HS-5 (cell line): Measurements from ENCODE around the gene MYOG.

ENCODE experiments used
- DNase-seq: peaks from one replicate; pipeline ENCODE4 v3.0.0-alpha.2; 2012; ENCODE audit warnings: low read depth

MYOG gene

DNA sequence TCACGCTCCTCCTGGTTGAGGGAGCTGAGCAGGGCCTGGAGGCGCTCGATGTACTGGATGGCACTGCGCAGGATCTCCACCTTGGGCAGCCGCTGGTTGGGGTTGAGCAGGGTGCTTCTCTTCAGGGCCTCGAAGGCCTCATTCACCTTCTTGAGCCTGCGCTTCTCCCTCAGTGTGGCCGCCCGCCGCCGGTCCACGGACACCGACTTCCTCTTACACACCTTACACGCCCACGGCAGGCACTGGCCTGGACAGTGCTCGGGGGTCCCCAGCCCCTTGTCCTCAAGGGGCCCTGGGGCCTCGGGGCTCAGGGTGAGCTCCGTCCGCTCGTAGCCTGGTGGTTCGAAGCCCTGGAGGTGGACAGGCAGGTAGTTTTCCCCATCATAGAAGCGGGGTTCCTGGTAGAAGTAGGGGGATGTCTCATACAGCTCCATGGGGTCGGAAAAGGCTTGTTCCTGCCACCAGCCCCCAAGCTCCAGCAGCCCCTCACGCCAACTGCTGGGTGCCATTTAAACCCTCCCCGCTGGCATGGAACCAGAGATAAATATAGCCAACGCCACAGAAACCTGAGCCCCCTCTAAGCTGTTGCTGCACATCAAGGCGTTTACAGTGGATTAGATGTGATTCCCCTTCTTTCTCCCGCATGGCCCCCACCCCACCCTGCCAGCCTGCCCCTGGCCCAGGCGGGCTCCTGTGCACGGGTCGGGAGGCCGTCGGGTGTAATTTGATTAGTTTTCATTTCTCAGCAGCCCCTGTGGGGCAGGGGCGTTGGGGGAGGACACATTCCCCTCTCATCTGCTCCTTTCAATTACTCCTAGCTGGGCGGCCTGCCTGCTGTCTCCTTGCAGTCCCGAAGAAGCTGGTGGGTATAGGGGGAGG is at the start of gene MYOG:
MYOG (minus strand) TSS at position 485 of the 879 bp plus-strand sequence; CDS start at position 434, 51 bp downstream.
- DNase-seq = no peak

DNA sequence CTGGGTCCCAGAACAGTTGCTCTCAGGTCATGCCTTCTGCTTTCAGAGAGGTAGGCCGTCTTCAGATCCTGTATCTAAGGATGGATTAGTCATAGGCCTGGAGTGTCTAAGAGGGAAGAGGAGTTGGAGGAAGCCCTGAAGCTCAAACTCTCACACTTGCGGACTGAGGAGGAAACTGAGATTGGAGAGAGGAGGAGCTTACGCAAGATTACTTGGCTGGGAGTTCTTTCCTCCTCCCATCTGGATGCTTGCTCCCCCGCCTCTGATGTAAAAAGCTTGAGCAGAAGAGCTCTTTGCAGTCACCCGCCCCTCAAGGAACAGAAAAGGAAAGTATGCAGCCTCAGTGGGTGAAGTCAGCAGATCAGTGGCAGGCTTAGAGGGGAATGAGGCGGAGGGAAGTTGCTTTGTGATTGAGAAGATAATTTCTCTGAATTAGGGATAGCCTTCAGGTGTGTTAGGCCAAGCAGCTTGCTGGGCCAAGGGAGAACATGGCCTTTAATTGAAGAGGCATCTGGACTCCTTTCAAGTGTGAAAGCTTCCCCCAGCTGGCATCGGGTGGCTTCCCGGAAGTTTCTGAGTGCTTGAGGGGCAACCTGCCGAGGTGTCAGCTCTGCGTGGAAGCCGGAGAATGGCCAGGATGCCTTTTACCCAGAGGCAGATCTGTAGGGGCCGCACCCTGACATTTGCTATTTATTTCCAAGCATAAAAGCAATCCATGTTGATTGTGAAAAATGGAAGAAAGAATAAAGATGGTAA is 48.3 kb upstream of the MYOG start:
- DNase-seq = no peak

DNA sequence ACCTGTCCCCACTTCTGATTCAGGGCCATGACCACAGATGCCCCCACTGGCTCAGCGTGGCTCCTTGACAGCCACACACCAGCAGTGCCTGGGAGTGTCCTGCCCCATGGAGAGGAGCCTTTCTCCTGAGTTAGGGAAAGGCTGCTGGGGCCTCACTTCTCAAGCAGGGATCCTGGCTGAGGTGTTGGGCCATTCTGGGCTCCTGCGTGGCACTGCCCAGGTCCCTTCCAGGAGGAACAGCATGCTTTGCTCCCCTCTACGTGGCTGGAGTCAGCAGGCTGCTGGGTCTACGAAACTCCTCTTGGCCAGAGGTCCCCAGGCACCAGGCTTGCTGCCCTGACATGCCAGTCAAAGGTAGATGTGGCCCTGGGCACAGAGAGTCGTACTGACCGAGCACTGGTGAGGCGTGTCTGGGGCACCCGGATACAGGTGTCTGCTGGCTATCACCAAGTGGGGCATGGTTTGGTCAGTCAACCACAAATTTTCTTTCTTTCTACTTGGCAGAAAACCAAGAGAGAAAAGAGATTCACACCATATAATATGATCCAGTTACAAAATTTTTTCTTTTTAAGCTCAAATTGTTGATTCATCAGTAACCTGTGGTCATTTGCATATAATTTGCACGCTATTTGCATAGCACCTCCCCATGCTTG is 45.9 kb upstream of the MYOG start:
- no peak for DNase-seq

DNA sequence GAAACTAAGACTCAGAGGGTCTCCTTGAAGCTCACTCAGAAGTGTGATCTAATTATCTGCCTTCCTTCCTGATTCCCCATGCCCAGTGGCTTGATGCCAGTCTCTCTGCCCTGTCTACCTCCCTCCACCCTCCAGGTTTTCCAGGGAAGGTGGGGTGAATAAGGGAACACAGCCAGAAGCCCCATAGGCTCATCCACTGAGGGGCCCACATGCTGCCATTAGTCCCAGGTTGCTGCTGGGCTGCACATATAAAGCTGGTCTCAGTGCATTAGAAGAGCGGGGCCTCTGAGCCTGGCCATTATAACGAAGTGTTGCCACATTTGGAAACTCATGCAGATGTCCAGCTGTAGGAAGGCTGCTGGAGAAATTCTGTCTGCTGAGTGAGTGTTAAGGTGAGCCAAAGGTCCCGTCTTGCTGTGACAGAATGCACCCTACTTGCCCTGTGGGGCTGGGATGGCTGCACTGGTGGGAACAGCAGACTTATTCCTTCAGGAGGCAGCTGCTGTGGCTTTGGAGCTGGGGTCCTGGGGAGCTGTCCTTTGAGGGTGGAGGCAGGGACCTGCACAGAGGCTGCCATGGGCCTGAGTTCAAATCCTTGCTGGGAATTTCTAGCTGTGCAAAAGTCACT is 44.7 kb upstream of the MYOG start:
- DNase-seq = no peak

DNA sequence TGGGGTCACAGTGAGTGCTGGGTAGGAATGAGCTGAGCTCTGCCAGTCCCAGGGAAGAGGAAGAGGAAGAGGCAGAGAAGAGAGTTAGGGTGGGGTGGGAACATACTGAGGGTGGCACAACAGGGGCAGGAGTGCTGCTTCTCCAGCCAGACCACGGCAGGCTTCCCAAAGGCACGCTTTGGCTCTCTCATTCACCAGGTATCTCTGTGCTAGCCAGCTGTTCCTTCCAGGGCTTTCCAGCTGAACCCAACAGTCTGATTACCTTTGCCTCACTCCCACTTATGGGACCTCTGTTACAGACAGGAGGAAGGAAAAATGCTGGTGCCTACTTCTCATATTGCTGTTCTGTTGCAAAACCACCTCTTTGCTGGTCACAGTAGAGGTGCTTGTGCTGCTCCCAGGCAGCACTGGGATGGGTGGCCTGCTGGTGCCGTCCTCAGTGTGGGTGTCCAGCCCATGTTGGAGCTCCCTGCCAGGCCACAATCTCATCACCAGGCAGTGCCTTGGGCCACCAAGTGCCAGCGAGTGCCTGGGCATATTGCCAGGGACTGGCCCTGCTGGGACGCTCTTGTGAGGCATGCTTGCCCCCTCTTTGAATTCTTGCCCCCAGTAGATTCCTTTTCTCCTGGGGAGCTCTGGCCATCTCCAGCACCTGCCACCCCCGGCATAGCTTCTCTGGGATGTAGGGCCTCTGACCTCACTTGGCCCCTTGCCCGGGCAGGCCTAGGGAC is 43.9 kb upstream of the MYOG start:
- DNase-seq = no peak

DNA sequence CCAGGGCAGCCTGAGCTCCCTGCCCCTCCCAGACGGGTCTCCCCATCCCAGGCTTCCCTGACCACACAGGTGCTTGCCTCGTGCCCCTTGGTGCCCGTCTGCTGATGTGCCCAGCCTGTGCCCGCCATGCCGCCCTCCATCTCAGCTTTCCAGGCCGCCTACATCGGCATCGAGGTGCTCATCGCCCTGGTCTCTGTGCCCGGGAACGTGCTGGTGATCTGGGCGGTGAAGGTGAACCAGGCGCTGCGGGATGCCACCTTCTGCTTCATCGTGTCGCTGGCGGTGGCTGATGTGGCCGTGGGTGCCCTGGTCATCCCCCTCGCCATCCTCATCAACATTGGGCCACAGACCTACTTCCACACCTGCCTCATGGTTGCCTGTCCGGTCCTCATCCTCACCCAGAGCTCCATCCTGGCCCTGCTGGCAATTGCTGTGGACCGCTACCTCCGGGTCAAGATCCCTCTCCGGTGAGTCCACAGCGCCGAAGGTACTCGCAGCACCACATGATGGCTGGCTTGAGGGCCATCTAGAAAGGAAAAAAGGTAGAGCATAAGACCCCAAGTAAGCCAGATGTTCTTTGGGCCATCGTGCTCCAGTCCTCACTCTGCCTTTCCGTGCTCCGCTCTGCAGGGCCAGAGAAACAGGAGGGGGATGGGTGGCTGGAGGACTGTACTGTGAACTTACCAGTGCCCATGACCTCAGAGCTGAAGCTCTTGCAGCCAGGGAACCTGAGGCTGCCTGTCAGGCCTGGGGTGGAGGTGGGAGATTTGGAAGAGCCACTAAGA is 43.1 kb upstream of the MYOG start:
- no peak for DNase-seq

DNA sequence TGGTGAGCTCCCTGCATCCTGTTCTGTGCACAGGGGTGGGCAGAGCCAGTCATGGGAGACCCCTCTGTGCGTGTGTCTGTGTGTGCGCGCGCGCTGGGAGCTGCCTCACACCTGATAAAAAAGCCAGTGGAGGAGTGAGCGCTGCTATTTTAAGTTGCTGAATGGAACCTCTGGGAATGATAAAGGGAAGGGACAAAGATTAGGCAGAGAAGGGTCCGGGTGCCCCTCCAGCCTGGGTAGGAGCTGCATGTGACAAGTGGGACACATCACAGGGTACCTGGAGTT is 42.6 kb upstream of the MYOG start:
- DNase-seq = no peak

DNA sequence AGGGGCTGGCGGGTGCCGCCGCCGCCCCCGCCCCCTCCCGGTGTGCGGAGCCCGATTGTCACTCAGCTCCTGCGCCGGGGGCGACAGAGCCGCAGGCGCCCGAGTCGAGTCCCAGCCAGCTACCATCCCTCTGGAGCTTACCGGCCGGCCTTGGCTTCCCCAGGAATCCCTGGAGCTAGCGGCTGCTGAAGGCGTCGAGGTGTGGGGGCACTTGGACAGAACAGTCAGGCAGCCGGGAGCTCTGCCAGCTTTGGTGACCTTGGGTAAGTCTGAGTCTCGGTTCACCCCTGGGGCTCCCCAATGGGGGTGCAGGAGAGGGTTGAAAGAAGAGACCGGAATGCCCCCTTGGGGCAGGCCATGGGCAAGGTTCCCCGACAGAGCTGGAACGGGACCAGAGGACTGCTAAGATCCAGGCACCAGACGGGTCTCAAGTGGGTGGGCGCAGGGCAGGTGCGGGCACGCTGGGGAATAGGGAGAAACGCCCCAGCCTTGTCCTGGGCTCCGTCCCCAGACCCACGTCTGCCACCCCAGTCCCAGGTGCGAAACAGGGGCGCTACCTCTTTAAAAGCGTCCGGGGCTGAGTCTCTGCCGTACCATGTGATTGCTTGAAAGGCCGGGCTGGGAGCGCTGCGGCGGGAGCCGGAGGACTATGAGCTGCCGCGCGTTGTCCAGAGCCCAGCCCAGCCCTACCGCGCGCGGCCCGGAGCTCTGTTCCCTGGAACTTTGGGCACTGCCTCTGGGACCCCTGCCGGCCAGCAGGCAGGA is 42.0 kb upstream of the MYOG start, which contains the start of gene ADORA1:
ADORA1 (plus strand) TSS at position 61 of the 765 bp plus-strand sequence. CDS start 1,116 bp downstream, outside the sequence.
- no peak for DNase-seq

DNA sequence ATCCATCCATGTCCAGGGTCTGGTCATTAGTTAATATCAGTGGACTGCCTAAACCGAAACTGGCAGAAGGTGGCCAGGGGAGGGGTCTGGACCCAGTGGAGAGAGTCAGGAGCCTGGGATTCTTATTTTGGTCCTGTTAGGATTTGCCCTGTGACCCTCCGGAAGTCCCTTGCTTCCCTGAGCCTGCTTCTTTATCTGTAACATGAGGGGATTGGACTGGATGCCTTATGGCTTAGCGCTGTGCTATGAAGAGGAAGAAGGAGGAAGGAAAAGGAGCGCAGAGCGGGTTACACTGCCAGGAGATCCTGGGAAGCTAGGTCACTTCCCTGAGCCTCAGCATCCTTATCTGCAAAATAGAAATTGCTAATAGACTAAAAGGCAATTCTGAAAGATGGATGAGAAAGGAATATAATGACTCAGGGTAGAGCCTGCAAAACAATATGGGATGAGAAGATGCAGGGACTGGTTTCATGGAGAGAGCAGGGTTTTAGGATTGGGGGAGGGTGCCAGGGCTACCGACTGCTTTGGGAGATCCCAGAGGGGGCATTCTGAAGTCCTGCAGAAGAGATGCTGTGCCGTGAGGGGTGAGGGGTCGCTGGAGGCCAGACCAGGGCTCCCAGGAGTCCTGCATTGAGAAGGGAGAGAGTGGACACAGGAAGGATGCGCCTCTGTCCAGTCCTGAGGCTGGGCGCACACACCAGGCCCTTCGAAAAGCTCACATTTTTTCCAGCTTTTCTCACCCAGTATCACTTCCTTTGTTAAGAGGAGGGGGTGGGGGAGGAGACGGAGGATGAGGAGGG is 41.3 kb upstream of the MYOG start:
- DNase-seq = no peak

DNA sequence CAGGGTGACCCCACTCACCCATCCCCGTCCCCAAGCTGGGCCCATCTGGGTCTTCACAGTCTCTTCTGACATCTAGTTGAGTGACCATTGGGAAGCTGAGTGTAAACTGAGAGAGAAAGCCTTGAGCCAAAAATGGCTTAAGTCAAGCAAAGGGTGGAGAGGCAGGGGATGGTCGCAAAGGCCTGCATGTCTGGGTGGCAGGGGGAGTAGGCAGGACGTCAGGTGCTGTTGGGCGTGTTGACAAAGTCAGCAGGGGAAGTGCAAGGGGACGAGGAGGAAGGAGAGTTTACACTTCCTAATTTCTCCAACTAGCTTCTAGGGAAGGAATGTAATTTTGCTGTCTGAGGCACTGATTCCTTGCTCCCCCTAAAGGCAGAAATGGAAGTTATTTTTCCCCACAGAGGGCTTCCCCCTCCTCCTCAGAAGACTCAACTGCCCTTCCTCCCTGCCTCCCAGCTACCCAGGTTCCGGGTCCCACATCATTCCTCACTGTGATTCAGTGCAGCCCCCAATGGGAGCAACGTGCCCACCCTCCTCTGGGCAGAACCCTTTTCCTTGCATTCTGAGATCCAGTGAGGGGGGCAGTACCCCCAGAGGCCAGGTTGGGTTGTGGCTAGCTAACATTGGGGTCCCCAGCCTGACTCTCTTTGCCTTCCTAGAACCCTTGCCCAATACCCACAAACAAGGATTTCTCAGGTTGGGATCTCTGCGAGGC is 40.5 kb upstream of the MYOG start:
- no peak for DNase-seq

DNA sequence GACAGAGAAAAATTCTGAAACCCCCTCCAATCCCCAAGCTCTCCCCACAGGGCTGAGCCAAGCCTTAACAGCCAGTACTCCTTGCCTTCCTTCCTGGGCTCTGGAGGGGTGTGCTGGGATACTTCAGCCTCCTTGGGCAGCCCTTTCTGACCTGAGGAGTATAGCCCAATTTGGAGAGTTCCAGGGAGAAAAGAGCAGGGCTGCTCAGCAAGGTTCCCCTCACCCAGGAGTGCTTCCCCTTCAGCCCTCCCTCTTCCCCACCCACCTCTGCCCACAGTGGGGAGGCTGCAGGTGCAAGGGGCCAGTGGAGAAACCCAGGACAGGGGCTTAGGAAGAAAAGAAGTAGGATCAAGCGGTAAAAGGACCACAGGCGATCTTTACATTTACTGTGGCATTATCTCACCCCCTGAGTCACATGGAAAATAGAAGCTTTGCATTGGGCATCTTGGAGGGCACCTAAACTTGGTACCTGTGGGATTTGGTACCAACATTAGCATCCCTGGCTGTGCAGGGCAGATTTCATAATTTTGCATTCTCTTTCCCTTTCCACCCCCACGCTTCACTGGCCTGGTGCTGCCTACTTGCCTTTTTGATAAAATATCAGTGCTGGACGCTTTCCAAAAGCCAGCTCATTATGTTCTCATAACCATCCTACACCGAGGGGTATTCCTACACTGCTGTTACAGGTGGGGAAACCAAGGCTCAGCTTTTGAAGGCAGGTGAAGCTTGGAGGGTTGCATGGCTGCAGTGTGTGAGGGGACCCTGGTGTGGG is 38.9 kb upstream of the MYOG start:
- peak; percentile 42 for DNase-seq

DNA sequence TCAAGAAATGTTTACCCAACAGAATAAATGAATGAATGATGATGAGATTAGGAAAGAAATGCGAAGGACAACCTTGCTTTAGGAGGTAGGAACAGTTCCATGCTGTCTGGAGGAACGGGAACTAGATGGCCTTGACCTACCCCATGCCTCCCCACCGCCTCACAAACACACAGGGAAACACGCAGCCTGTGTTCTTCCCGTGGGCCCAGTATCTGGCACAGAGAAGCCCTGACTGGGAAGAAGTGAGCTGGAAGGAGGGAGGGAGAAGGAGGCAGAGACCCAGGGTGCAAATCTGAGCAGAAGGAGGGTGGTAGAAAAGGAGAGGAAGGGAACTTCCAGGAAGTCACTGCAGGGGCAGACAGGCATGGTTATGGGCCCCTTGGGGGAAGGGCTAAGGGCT is 38.2 kb upstream of the MYOG start:
- DNase-seq = no peak

DNA sequence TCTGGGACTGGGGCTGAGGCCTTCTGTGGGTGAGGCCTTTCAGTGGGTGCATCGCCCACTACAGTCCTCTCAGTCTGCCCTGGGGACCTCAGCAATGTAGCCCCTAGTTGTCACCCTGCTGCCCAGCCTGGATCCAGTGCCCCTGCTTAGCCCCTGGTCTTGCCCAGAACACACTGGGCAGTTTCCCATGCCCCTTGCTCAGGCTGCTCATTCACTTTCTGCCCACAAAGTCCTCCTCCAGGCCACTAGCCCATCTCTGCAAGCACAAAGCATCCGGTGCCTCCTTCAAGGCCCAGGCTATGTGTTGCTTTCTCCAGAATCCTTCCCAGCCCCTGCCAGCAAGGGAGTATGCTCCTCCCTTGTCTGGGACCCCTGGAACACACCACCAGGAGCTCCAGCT is 36.3 kb upstream of the MYOG start:
- DNase-seq = no peak

DNA sequence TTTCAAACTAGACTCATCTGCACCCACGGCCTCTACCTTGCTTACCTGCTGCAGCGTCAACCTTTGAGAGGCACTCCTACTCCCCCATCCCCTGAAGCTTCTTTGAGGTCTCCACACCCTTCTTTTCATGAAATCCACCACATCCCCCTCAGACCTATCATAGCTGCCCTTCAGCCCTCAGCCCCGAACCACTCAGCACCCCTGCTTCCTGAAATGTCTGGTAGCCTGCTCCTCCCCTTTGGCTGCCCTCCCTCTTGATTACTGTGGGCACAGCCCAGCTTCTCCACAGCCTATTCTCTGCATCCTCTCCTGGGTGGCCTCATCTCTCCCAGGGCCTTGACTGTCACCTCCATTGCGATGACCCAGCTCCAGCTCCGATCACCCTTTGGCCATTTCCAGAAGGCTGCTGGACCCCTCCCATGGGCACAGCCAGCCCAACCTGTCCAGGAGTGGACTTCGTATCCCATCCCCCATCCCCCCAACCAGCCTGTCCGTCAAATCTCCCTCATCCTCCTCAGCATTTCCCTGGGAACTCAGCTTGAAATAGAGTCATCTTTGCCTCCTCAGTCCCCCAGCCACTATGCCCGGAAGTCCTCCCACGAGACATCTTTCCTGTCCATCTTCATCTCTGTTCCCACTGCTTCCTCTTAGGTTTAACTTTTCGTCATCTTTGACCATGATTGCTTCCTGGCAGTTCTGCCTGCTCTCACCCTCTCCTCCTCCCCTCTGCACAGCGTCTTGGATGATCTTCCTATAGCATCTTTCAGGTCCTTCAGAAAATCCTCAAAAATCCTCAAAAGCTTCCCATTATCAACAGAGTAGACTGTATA is 35.6 kb upstream of the MYOG start:
- DNase-seq = no peak

DNA sequence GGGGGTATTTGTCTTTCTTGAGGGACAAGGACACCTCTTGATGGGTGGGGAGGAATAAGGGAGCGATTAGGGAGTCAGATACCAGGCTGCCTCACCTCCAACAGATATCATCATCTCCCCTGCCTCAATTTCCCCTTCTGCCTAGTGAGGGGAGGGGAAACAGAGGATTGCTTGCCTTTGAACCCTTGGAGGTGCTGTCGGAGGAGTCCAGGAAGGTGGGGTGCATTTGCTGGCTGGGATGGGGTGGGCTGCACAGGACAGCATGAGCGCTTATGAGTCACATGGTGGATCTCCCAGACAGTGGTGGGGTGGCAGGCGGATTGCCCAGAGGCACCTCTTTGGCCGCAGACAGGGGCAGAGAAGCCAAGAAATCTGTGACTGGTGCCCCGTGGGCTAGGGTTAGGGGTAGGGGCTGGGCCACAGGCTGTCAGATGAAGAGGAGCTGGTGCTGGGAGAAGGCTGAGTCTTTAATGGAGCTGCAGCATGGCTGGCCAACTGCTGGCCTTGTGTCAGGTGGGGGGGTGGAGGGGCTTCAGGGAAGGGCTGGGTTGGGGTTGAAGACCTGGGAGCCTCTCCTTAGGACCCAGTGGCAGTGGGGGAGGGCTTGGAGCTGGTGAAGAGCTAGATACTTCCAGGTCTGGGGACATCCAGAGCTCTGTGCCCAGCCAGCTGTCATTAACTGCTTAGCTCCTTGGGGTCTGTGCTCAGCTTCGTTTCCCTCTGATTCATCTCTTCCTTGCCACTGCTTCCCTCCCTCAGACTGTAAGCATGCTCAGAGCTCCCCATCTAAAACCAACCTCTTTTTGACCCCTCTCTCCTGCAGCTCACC is 34.7 kb upstream of the MYOG start:
- DNase-seq = no peak
